OCI-LY7 (cell line): Measurements from ENCODE around the gene DGUOK.

Experiments
- CTCF ChIP-seq: fragments of 200-600 bp; sonication (generic); conservative IDR thresholded peaks from 2 replicates; pipeline ENCODE4 v1.5.1; 2014; ENCODE audit warnings: mild to moderate bottlenecking, antibody characterized with exemption, low read length, moderate library complexity, mixed read lengths
- EZH2phosphoT487 ChIP-seq: fragments of 200-600 bp; sonication (generic); IDR thresholded peaks from 2 replicates; pipeline ENCODE4 v1.6.1; 2018; ENCODE audit warnings: low read depth, borderline replicate concordance, mild to moderate bottlenecking, mixed run types, antibody characterized with exemption, low read length, moderate library complexity, mixed read lengths

DNA sequence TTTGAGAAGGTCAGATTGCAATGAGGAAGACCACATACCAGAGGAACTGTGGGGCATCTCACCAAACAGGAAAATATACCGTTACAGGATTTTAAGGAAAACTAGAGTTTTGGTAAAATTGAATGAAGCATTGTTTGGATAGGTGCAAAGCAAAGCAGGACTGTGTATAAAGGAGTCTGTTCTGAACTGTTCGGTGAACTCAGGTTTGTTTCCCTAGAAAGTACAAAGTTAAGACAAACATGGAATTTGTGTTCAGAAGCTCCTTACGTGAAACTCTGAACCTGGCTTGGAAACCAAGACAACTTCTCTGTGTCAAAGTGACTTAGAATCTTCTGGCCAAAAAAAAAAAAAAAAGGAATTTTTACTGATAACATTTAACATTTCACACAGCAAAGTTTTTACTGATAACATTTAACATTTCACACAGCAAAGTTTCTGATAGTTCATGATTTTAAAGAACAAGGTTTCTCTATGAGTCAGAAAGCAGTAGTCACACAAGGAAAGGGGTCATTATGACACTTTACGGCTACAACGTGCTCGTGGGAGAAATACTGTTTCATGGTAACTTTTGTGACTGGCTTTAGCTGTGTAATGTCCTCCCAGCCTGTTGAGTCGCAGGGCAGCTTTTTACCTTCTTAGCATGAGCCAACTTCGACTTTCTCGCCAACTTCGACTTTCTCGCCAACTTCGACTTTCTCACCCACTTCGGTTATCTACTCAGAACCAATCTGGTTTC is 36.9 kb downstream of the DGUOK start:
- no peak for TF ChIP-seq CTCF
- no peak for TF ChIP-seq EZH2phosphoT487
